A549 (cell line): Measurements from ENCODE around the gene ARHGAP26. TPM values are rescaled to one million over a fixed set of nuclear protein-coding genes. Genes with fewer than 3 reads are reported as not detected.
A peak's percentile ranks its signal among the peaks of the same experiment; 100 is the strongest.

Experiments used
- ATAC-seq, 2 experiments: fragments of 200-7000 bp in 1 of 2; fragments of >200 bp in 1 of 2; cut with Nextera tagmentation in 1 of 2; cut with Tn5 transposase in 1 of 2; 3 replicates each; pipeline versions ENCODE4 v1.8.0 to v1.9.1; 2018 to 2020; ENCODE audit warnings: mild to moderate bottlenecking in 1 of 2, moderate library complexity in 1 of 2
- CTCF ChIA-PET: fragments of 300-600 bp; sonication (Branson Sonifier 250); formaldehyde crosslinking; extraction: SDS; loops from one replicate; lab custom pipeline; 2021; ENCODE audit warnings: antibody characterized with exemption, inconsistent platforms; lab: Yijun Ruan, JAX
- POLR2A ChIA-PET: fragments of 350-600 bp; formaldehyde crosslinking; extraction: SDS; loops from one replicate; lab custom pipeline; 2021; ENCODE audit warnings: antibody characterized with exemption, inconsistent platforms; lab: Yijun Ruan, JAX
- DNase-seq, 2 experiments: peaks; one replicate each; pipeline versions ENCODE4 v3.0.0 to v3.0.0-alpha.2; 2011 to 2016; ENCODE audit warnings: low read depth in 1 of 2, low spot score in 1 of 2
- FAIRE-seq: peaks from 2 replicates; lab custom pipeline; 2011; peaks lifted over from hg19 to GRCh38; lab: Jason Lieb, UNC
- H3K27ac ChIP-seq, 2 experiments: fragments of >200 bp; sonication (Bioruptor Twin); formaldehyde crosslinking; 3 replicates each; pipeline ENCODE4 v1.5.1; 2016 to 2017
- H3K4me1 ChIP-seq: fragments of >200 bp; sonication (Bioruptor Twin); formaldehyde crosslinking; 3 replicates; pipeline ENCODE4 v1.6.1; 2016
- H3K4me2 ChIP-seq: fragments of >200 bp; sonication (Bioruptor Twin); formaldehyde crosslinking; 3 replicates; pipeline ENCODE4 v1.6.1; 2016
- H3K4me3 ChIP-seq: fragments of >200 bp; sonication (Bioruptor Twin); formaldehyde crosslinking; 3 replicates; pipeline ENCODE4 v1.5.1; 2016
- H3K9me3 ChIP-seq: fragments of >200 bp; sonication (Bioruptor Twin); formaldehyde crosslinking; 3 replicates; pipeline ENCODE4 v1.6.1; 2016
- ATOH8 ChIP-seq: fragments of 250-450 bp; sonication (Bioruptor Pico); IDR thresholded peaks from 2 replicates; pipeline ENCODE4 v1.5.0; 2020; ENCODE audit warnings: low read depth, mild to moderate bottlenecking, moderate library complexity
- CHD4 ChIP-seq: fragments of 200-600 bp; sonication (generic); IDR thresholded peaks from 2 replicates; pipeline ENCODE4 v1.6.1; 2016; ENCODE audit warnings: antibody characterized with exemption, mild to moderate bottlenecking, borderline replicate concordance
- E2F6 ChIP-seq: IDR thresholded peaks from 2 replicates; pipeline ENCODE4 v1.6.1; 2012; ENCODE audit warnings: low read depth, borderline replicate concordance
- ELK1 ChIP-seq: fragments of 150-350 bp; IDR thresholded peaks from 2 replicates; pipeline ENCODE4 v1.6.1; 2014; ENCODE audit warnings: low read depth, mild to moderate bottlenecking, low read length
- ESRRA ChIP-seq: fragments of 150-350 bp; IDR thresholded peaks from 2 replicates; pipeline ENCODE4 v1.6.1; 2014; ENCODE audit warnings: mild to moderate bottlenecking, low read length, borderline replicate concordance
- FOSB ChIP-seq: fragments of 250-450 bp; sonication (Bioruptor Pico); IDR thresholded peaks from 2 replicates; pipeline ENCODE4 v1.5.0; 2020; ENCODE audit warnings: mild to moderate bottlenecking, moderate library complexity
- FOSL2 ChIP-seq, 2 experiments: fragments of 450-650 bp in 1 of 2; fragments of >200 bp in 1 of 2; sonication (Bioruptor Twin) in 1 of 2; formaldehyde crosslinking; IDR thresholded peaks; 2 replicates each; pipeline versions ENCODE4 v1.5.0 to v1.6.1; 2016 to 2020; ENCODE audit warnings: mild to moderate bottlenecking in 1 of 2, moderate library complexity in 1 of 2
- FOXS1 ChIP-seq: fragments of 250-450 bp; sonication (Bioruptor Pico); IDR thresholded peaks from 2 replicates; pipeline ENCODE4 v1.5.0; 2020; ENCODE audit warnings: mild to moderate bottlenecking, moderate library complexity
- HOXA7 ChIP-seq: fragments of 250-450 bp; sonication (Bioruptor Pico); IDR thresholded peaks from 2 replicates; pipeline ENCODE4 v1.5.0; 2020; ENCODE audit warnings: mild to moderate bottlenecking, moderate library complexity
- JUN ChIP-seq, 2 experiments: fragments of >200 bp; sonication (Bioruptor Twin); formaldehyde crosslinking; IDR thresholded peaks; 2 replicates in 1 of 2; 3 replicates in 1 of 2; pipeline ENCODE4 v1.6.1; 2016 to 2017
- MAFK ChIP-seq: fragments of 450-650 bp; IDR thresholded peaks from 2 replicates; pipeline ENCODE4 v1.6.1; 2014; ENCODE audit not compliant: partially characterized antibody
- MAZ ChIP-seq: fragments of 150-350 bp; IDR thresholded peaks from 2 replicates; pipeline ENCODE4 v1.6.1; 2014; ENCODE audit warnings: antibody characterized with exemption, low read depth, low read length, borderline replicate concordance
- NFE2L2 ChIP-seq: fragments of 150-350 bp; conservative IDR thresholded peaks from 2 replicates; pipeline ENCODE4 v1.6.1; 2014; ENCODE audit warnings: low read length
- NPAS2 ChIP-seq: fragments of 250-450 bp; sonication (Bioruptor Pico); IDR thresholded peaks from 2 replicates; pipeline ENCODE4 v1.8.0; 2022; ENCODE audit warnings: mild to moderate bottlenecking, moderate library complexity, borderline replicate concordance
- PBX3 ChIP-seq: IDR thresholded peaks from 2 replicates; pipeline ENCODE4 v1.6.1; 2012
- POLR2AphosphoS2 ChIP-seq: conservative IDR thresholded peaks from 2 replicates; pipeline ENCODE4 v1.6.1; 2012; ENCODE audit warnings: low read length, improper control_type of control experiment, inconsistent platforms
- RAD21 ChIP-seq, 2 experiments: fragments of >200 bp in 1 of 2; sonication (Bioruptor Twin) in 1 of 2; formaldehyde crosslinking in 1 of 2; IDR thresholded peaks in 1 of 2; conservative IDR thresholded peaks in 1 of 2; 2 replicates in 1 of 2; 3 replicates in 1 of 2; pipeline ENCODE4 v1.6.1; 2012 to 2018; ENCODE audit warnings: inconsistent platforms in 1 of 2
- RCOR1 ChIP-seq: fragments of 150-350 bp; IDR thresholded peaks from 2 replicates; pipeline ENCODE4 v1.6.1; 2014; ENCODE audit warnings: antibody characterized with exemption, low read length, low read depth
- REST ChIP-seq: fragments of 200-600 bp; sonication (generic); IDR thresholded peaks from 2 replicates; pipeline ENCODE4 v1.6.1; 2016; ENCODE audit warnings: antibody characterized with exemption, mild to moderate bottlenecking, moderate library complexity
- RNF2 ChIP-seq: fragments of 200-600 bp; sonication (generic); IDR thresholded peaks from 2 replicates; pipeline ENCODE4 v1.6.1; 2016; ENCODE audit warnings: low read depth, mild to moderate bottlenecking, antibody characterized with exemption, moderate library complexity, borderline replicate concordance
- SMC3 ChIP-seq: fragments of >200 bp; sonication (Bioruptor Twin); formaldehyde crosslinking; IDR thresholded peaks from 3 replicates; pipeline ENCODE4 v1.6.1; 2018; ENCODE audit warnings: inconsistent platforms
- SREBF2 ChIP-seq: fragments of 450-650 bp; IDR thresholded peaks from 2 replicates; pipeline ENCODE4 v1.6.1; 2014; ENCODE audit warnings: mild to moderate bottlenecking, moderate library complexity
- ZC3H11A ChIP-seq: fragments of 450-650 bp; IDR thresholded peaks from 2 replicates; pipeline ENCODE4 v1.6.1; 2014; ENCODE audit warnings: antibody characterized with exemption, mild to moderate bottlenecking
- ZNF302 ChIP-seq: fragments of 250-450 bp; sonication (Bioruptor Pico); IDR thresholded peaks from 2 replicates; pipeline ENCODE4 v1.9.0; 2021; ENCODE audit warnings: inconsistent platforms, mild to moderate bottlenecking, moderate library complexity
- WGBS: methylation state at CpG from one replicate; pipeline ENCODE4 v1.1.6; 2017; ENCODE audit errors: missing lambda C conversion rate; 5-methylcytosine and 5-hydroxymethylcytosine counted together
- polyA plus RNA-seq, 4 experiments: library from polyadenylated mRNA; depleted of rRNA in 3 of 4; stranded (reverse); fragments of >200 nt; fragmentation: RNase III in 1 of 4; extraction: RNeasy Plus Mini Kit Qiagen cat#74134 plus additional on column Dnase treatment in 1 of 4; gene quantifications; 2 replicates in 3 of 4; 3 replicates in 1 of 4; pipeline ENCODE4 v1.2.3, GENCODE V29; 2011 to 2017

The ARHGAP26 gene
- polyA plus RNA-seq, 2 of the 4 experiments (the other 2 are of a cell fraction) = 6.6 to 19.1 TPM

- 81% methylated on average over 9 of the region's 9 CpGs for WGBS
- H3K9me3 ChIP-seq = no peaks in the 10 kb centered on the region
- H3K4me1 ChIP-seq = peaks cover 28% of the 10 kb centered on the region
- FAIRE-seq (no peak), DNase-seq (no peak), ATAC-seq (no peak)
- ChIA-PET CTCF (interaction anchor here (0.6 to 1.0 kb wide), 2 partner anchors 14 to 27 kb away, joined by 3 read pairs; no protein-coding TSS in a partner anchor), POLR2A (no interaction called here)
- no peak overlapping the region for H3K4me3 ChIP-seq
- H3K4me2 ChIP-seq = no peak overlapping the region
- no peak for TF ChIP-seq CHD4
- no peak for TF ChIP-seq RNF2
- no peak for TF ChIP-seq ZNF302 (CRISPR knock-in tag)
- no peak for TF ChIP-seq POLR2AphosphoS2
- TF ChIP-seq MAZ = no peak
- no peak for TF ChIP-seq ZC3H11A
- TF ChIP-seq FOSB (CRISPR knock-in tag) = no peak
- TF ChIP-seq ESRRA = no peak
- TF ChIP-seq E2F6 = no peak
- TF ChIP-seq ATOH8 (CRISPR knock-in tag) = no peak
- TF ChIP-seq REST = no peak
- TF ChIP-seq SREBF2 = no peak
- TF ChIP-seq, all 56 proteins: peak for 0
- H3K27ac ChIP-seq = peak overlapping the region in 1 of 2 experiments; percentile 61; a peak in 2 of 6 replicates
Observed at GRCh38 chr5:143216211-143216610, 446.0 kb downstream of the ARHGAP26 start.

GRCh38 chr5:143217065-143217803, 447.1 kb downstream of the ARHGAP26 start:
- WGBS = 55% methylated on average over 10 of the region's 10 CpGs
- 0 out of 3 replicates have a peak, but pooled peaks have one; percentile 7 for TF ChIP-seq SMC3
- no peak for TF ChIP-seq RCOR1
- peak; percentile 36 to 60; a peak in 4 of 5 replicates for TF ChIP-seq RAD21 (conservative IDR thresholded peaks at IDR 0.05 in 1 of 2, IDR thresholded peaks at IDR 0.05 in 1 of 2)
- TF ChIP-seq, all 56 proteins: peak for 2
- peak overlapping the region; percentile 25 to 61 for H3K27ac ChIP-seq
- no peak overlapping the region for H3K4me3 ChIP-seq
- ChIA-PET POLR2A (interaction anchor here (0.9 kb wide), 1 partner anchor 187 kb away, joined by 3 read pairs; no protein-coding TSS in a partner anchor), CTCF (interaction anchor here (1.0 to 3.6 kb wide), 5 partner anchors 15 to 607 kb away, joined by 3 to 25 read pairs (median 3); no protein-coding TSS in a partner anchor)
- no peak for FAIRE-seq
- DNase-seq = no peak
- peaks cover 28% of the 10 kb centered on the region for H3K4me1 ChIP-seq
- no peaks in the 10 kb centered on the region for H3K9me3 ChIP-seq
- peak; percentile 33 to 72; a peak in 3 of 6 replicates for ATAC-seq
- peak overlapping the region; percentile 45 for H3K4me2 ChIP-seq

GRCh38 chr5:143217804-143218160, 447.6 kb downstream of the ARHGAP26 start:
- H3K9me3 ChIP-seq = no peaks in the 10 kb centered on the region
- FAIRE-seq (no peak), DNase-seq (no peak), ATAC-seq (no peak)
- H3K4me2 ChIP-seq = peak overlapping the region; percentile 45; the same call in 2 of the 3 replicates
- ChIA-PET POLR2A (interaction anchor here (0.9 kb wide), 1 partner anchor 186 kb away, joined by 3 read pairs; no protein-coding TSS in a partner anchor), CTCF (interaction anchor here (1.0 to 3.6 kb wide), 7 partner anchors 10 to 607 kb away, joined by 3 to 25 read pairs (median 4); no protein-coding TSS in a partner anchor)
- 86% methylated on average over 2 of the region's 2 CpGs for WGBS
- H3K4me3 ChIP-seq = no peak overlapping the region
- peaks cover 28% of the 10 kb centered on the region for H3K4me1 ChIP-seq
- peak overlapping the region; percentile 25 to 61; a peak in 5 of 6 replicates for H3K27ac ChIP-seq
- no peak for TF ChIP-seq NFE2L2
- TF ChIP-seq MAFK = no peak
- TF ChIP-seq NPAS2 (CRISPR knock-in tag) = no peak
- no peak for TF ChIP-seq FOXS1 (CRISPR knock-in tag)
- TF ChIP-seq PBX3 = no peak
- TF ChIP-seq FOSL2 (IDR thresholded peaks at IDR 0.05) = no peak
- no peak for TF ChIP-seq FOSL2 (CRISPR knock-in tag; IDR thresholded peaks at IDR 0.05)
- no peak for TF ChIP-seq RNF2
- no peak for TF ChIP-seq SREBF2
- no peak for TF ChIP-seq JUN (IDR thresholded peaks at IDR 0.05)
- TF ChIP-seq ELK1 = no peak
- no peak for TF ChIP-seq HOXA7
